ENCODE data around the gene ITGA2. TPM values are rescaled to one million over a fixed set of nuclear protein-coding genes. Genes with fewer than 3 reads are reported as not detected.

Gene ITGA2
- total and polyA plus RNA-seq, 2 of the 8 experiments (the other 6 are each of a cell fraction or from before 2014, with no cell fraction given) = 1.4 to 7.7 TPM

DNA sequence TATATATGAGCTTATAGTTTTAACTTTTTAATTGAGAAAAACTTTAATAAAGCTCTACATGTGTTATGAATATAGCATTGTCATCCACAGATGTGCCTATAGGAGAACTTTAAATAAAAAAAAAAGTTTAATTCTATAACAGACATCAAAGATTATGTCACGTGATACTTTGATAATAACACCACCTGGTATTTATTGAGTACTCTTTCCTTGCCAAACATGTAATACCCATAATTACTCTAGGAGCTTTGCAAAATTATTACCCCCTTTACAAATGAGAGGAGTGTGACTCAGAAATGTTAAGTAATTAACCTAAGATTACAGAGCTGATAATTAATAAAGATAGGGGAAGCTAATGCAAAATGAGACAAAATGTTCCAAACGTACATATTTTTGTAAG is 43.0 kb downstream of the ITGA2 start (continued):
- TF ChIP-seq, protein P1, sequence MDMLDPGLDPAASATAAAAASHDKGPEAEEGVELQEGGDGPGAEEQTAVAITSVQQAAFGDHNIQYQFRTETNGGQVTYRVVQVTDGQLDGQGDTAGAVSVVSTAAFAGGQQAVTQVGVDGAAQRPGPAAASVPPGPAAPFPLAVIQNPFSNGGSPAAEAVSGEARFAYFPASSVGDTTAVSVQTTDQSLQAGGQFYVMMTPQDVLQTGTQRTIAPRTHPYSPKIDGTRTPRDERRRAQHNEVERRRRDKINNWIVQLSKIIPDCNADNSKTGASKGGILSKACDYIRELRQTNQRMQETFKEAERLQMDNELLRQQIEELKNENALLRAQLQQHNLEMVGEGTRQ (IDR thresholded peaks at IDR 0.05; ENCODE audit: low read length) = no peak
- TF ChIP-seq KDM1A (IDR thresholded peaks at IDR 0.05; ENCODE audit: borderline replicate concordance, low read length) = no peak
- TF ChIP-seq, protein P2, sequence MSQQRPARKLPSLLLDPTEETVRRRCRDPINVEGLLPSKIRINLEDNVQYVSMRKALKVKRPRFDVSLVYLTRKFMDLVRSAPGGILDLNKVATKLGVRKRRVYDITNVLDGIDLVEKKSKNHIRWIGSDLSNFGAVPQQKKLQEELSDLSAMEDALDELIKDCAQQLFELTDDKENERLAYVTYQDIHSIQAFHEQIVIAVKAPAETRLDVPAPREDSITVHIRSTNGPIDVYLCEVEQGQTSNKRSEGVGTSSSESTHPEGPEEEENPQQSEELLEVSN (IDR thresholded peaks at IDR 0.05) = no peak

All from H1 (cell line).